Panc1 (cell line): Measurements from ENCODE around the gene BCL2L2. TPM values are rescaled to one million over a fixed set of nuclear protein-coding genes. Genes with fewer than 3 reads are reported as not detected.

Experiments
- ATAC-seq: fragments of 200-7000 bp; cut with Tn5 transposase; 2 replicates; pipeline ENCODE4 v1.9.1; 2020; ENCODE audit warnings: mild to moderate bottlenecking, moderate library complexity
- BruUV-seq: library from RNA; stranded (reverse); fragments of 400-500 nt; replicated peaks from 2 replicates; lab custom pipeline; 2021; lab: Mats Ljungman, UMichigan
- CTCF ChIA-PET: fragments of 300-600 bp; sonication (Branson Sonifier 250); formaldehyde crosslinking; loops from one replicate; lab custom pipeline; 2022; ENCODE audit warnings: antibody characterized with exemption; lab: Charles Lee
- POLR2A ChIA-PET: fragments of 300-600 bp; sonication (Branson Sonifier 250); formaldehyde crosslinking; loops from one replicate; lab custom pipeline; 2022; ENCODE audit warnings: antibody characterized with exemption; lab: Charles Lee
- DNase-seq: peaks from one replicate; pipeline ENCODE4 v3.0.0-alpha.2; 2010; ENCODE audit warnings: low read depth, low spot score
- H3K27ac ChIP-seq: 2 replicates; pipeline ENCODE4 v1.5.1; 2011; ENCODE audit warnings: mild to moderate bottlenecking, low read length, inconsistent platforms
- H3K27me3 ChIP-seq: fragments of 200-500 bp; sonication (Bioruptor generic); 2 replicates; pipeline ENCODE4 v1.6.0; 2014; ENCODE audit warnings: low read length, inconsistent platforms; ENCODE audit not compliant: control insufficient read depth, insufficient read depth
- H3K36me3 ChIP-seq: fragments of 200-500 bp; sonication (Bioruptor generic); 2 replicates; pipeline ENCODE4 v1.5.1; 2014; ENCODE audit warnings: inconsistent platforms, mild to moderate bottlenecking, low read length, moderate library complexity; ENCODE audit not compliant: control insufficient read depth, insufficient read depth
- H3K4me1 ChIP-seq: 2 replicates; pipeline ENCODE4 v1.5.1; 2011; ENCODE audit warnings: inconsistent platforms, mild to moderate bottlenecking, low read length, moderate library complexity; ENCODE audit not compliant: control insufficient read depth, insufficient read depth
- H3K4me3 ChIP-seq, 2 experiments: 2 replicates each; pipeline ENCODE4 v1.5.1; 2011 to 2012; ENCODE audit warnings: low read depth in 2 of 2, low read length in 2 of 2, mild to moderate bottlenecking in 2 of 2, inconsistent platforms in 1 of 2, moderate library complexity in 1 of 2
- H3K9me3 ChIP-seq: fragments of 200-500 bp; sonication (Bioruptor generic); 2 replicates; pipeline ENCODE4 v1.5.1; 2014; ENCODE audit warnings: low read depth, mild to moderate bottlenecking, inconsistent platforms, low read length, moderate library complexity; ENCODE audit not compliant: control insufficient read depth, insufficient read depth
- CTCF ChIP-seq: fragments of 450-650 bp; IDR thresholded peaks from 2 replicates; pipeline ENCODE4 v1.5.1; 2017; ENCODE audit warnings: mild to moderate bottlenecking
- POLR2AphosphoS5 ChIP-seq: IDR thresholded peaks from 2 replicates; pipeline ENCODE4 v1.6.1; 2012; ENCODE audit warnings: mild to moderate bottlenecking, low read depth, low read length, moderate library complexity
- REST ChIP-seq, 2 experiments: IDR thresholded peaks; 2 replicates each; pipeline ENCODE4 v1.6.1; 2011 to 2012; ENCODE audit warnings: low read depth in 2 of 2, control low read depth in 1 of 2, low read length in 1 of 2, mild to moderate bottlenecking in 1 of 2, moderate library complexity in 1 of 2; ENCODE audit not compliant: insufficient read depth in 1 of 2
- SIN3A ChIP-seq: IDR thresholded peaks from 2 replicates; pipeline ENCODE4 v1.6.1; 2012; ENCODE audit warnings: low read depth, mild to moderate bottlenecking, low read length, moderate library complexity, borderline replicate concordance; ENCODE audit not compliant: insufficient read depth
- TCF7L2 ChIP-seq: IDR thresholded peaks from 2 replicates; pipeline ENCODE4 v1.6.1; 2011; ENCODE audit warnings: mild to moderate bottlenecking, low read depth, low read length, inconsistent platforms
- in situ Hi-C: cut with HindIII; loops from 2 replicates; pipeline ENCODE4 v1.10.0; 2016; ENCODE audit warnings: low sequenced_read_pairs, low pct_unique_long_range_greater_than_20kb
- intact Hi-C: fragments of 100-400 bp; cut with micrococcal nuclease; formaldehyde crosslinking; loops from one replicate; pipeline ENCODE4 v1.10.0; 2022; ENCODE audit not compliant: unreplicated experiment
- total RNA-seq: library from RNA; stranded (reverse); gene quantifications from one replicate; pipeline ENCODE4 v1.2.1, GENCODE V29; 2021; ENCODE audit not compliant: unreplicated experiment

BCL2L2 gene
- total RNA-seq, 1 experiment from 2014 or later, result 18.9 TPM

- ChIA-PET CTCF (interaction anchor here (1.5 kb wide), 1 partner anchor 8 kb away, joined by 8 read pairs; no protein-coding TSS in a partner anchor), POLR2A (no interaction called here)
- ATAC-seq (no peak), DNase-seq (no peak)
- in situ Hi-C loops (no loop called here), intact Hi-C loops (no loop called here)
- Histone ChIP-seq H3K4me3 (peak overlapping the region; percentile 90 to 92), H3K27ac (peak overlapping the region; percentile 92), H3K9me3 (no peaks in the 10 kb centered on the region), H3K36me3 (peaks cover 3% of the 10 kb centered on the region; the same call in 1 of the 2 replicates), H3K27me3 (no peaks in the 10 kb centered on the region), H3K4me1 (peaks cover 7% of the 10 kb centered on the region)
- no TSS peak for BruUV-seq
- TF ChIP-seq POLR2AphosphoS5, result no peak
- TF ChIP-seq SIN3A, result no peak
- no peak for TF ChIP-seq CTCF
- no peak for TF ChIP-seq REST (IDR thresholded peaks at IDR 0.05; ENCODE audit: insufficient read depth in 1 of 2, low read depth in 2 of 2, low read length in 1 of 2)
- no peak for TF ChIP-seq TCF7L2
Measured at GRCh38 chr14:23286902-23287479, 19.6 kb upstream of the BCL2L2 start.

- intact Hi-C loops (no loop called here), in situ Hi-C loops (no loop called here)
- CTCF ChIA-PET, result interaction anchor here (0.6 to 1.5 kb wide), 4 partner anchors 9 to 100 kb away, joined by 4 to 8 read pairs (median 6); partner anchors contain the start of gene HOMEZ
- H3K27ac ChIP-seq, result no peak overlapping the region
- 0 out of 4 replicates have a peak overlapping the region, but pooled peaks of 1 of the 2 experiments have one; percentile 14 for H3K4me3 ChIP-seq
- POLR2A ChIA-PET, result interaction anchor here (0.6 kb wide), 1 partner anchor 9 kb away, joined by 3 read pairs; the partner anchor contains the start of gene HOMEZ
- ATAC-seq (peak; percentile 76), DNase-seq (peak; percentile 51)
- peak; percentile 89 for TF ChIP-seq CTCF
- TF ChIP-seq REST (IDR thresholded peaks at IDR 0.05; ENCODE audit: insufficient read depth in 1 of 2, low read depth in 2 of 2, low read length in 1 of 2), result no peak
- H3K27me3 ChIP-seq, result no peaks in the 10 kb centered on the region
- no peaks in the 10 kb centered on the region for H3K9me3 ChIP-seq
- no TSS peak for BruUV-seq
- H3K4me1 ChIP-seq, result peaks cover 1% of the 10 kb centered on the region; the same call in 1 of the 2 replicates
- no peaks in the 10 kb centered on the region for H3K36me3 ChIP-seq
Measured at GRCh38 chr14:23294734-23295561, 11.7 kb upstream of the BCL2L2 start.
